IMR-90 (cell line): ENCODE results near the gene PROSER2.

Source experiments
- BHLHE40 ChIP-seq: fragments of 150-350 bp; IDR thresholded peaks from 2 replicates; pipeline ENCODE4 v1.6.1; 2016; ENCODE audit warnings: mild to moderate bottlenecking, low read depth, low read length
- CEBPB ChIP-seq: IDR thresholded peaks from 2 replicates; pipeline ENCODE4 v1.6.1; 2012; ENCODE audit warnings: low read depth, low read length, improper control_type of control experiment
- CTCF ChIP-seq: conservative IDR thresholded peaks from 2 replicates; pipeline ENCODE4 v1.5.1; 2012; ENCODE audit warnings: mild to moderate bottlenecking, low read depth, low read length, improper control_type of control experiment
- NFE2L2 ChIP-seq: fragments of 150-350 bp; IDR thresholded peaks from 2 replicates; pipeline ENCODE4 v1.6.1; 2016; ENCODE audit warnings: low read depth, mild to moderate bottlenecking, low read length
- POLR2A ChIP-seq: IDR thresholded peaks from 2 replicates; pipeline ENCODE4 v1.6.1; 2012; ENCODE audit warnings: mild to moderate bottlenecking, low read depth, low read length
- RAD21 ChIP-seq: IDR thresholded peaks from 2 replicates; pipeline ENCODE4 v1.6.1; 2012; ENCODE audit warnings: low read length, improper control_type of control experiment
- RFX5 ChIP-seq: IDR thresholded peaks from 2 replicates; pipeline ENCODE4 v1.8.0; 2012; ENCODE audit warnings: low read depth, mild to moderate bottlenecking, low read length, moderate library complexity
- SMC3 ChIP-seq: fragments of 150-350 bp; IDR thresholded peaks from 2 replicates; pipeline ENCODE4 v1.6.1; 2016; ENCODE audit warnings: low read depth, mild to moderate bottlenecking, antibody characterized with exemption, low read length, moderate library complexity
- USF2 ChIP-seq: fragments of 150-350 bp; IDR thresholded peaks from 2 replicates; pipeline ENCODE4 v1.6.1; 2017; ENCODE audit warnings: mild to moderate bottlenecking, antibody characterized with exemption, low read length, low read depth

GRCh38 chr10:11824376-11824775, 1.2 kb downstream of the PROSER2 start:
- no peak for TF ChIP-seq NFE2L2
- TF ChIP-seq CTCF, result no peak
- TF ChIP-seq RFX5, result no peak
- no peak for TF ChIP-seq POLR2A
- TF ChIP-seq CEBPB, result no peak
- TF ChIP-seq SMC3, result no peak
- TF ChIP-seq RAD21, result no peak
- no peak for TF ChIP-seq BHLHE40
- TF ChIP-seq USF2, result no peak
